Adrenal gland (tissue), 12 donors: Measurements from ENCODE around the gene EVC. TPM values are rescaled to one million over a fixed set of nuclear protein-coding genes. Genes with fewer than 3 reads are reported as not detected.

Experiments used
- DNase-seq, 7 donors: peaks; one replicate each; pipeline ENCODE4 v3.0.0-alpha.2; 2019 to 2020
- H3K27ac ChIP-seq, 5 donors: fragments of 200-600 bp; sonication (generic) in 4 of 5; 1 replicate in 3 of 5; 2 replicates in 2 of 5; pipeline versions ENCODE4 v1.5.1 to v1.8.0; 2016 to 2020; ENCODE audit warnings: mild to moderate bottlenecking in 1 of 5
- H3K27me3 ChIP-seq: fragments of 200-600 bp; 2 replicates; pipeline ENCODE4 v1.8.0; 2021
- H3K36me3 ChIP-seq, 2 donors: fragments of 200-600 bp; replicated peaks in 1 of 2; 1 replicate in 1 of 2; 2 replicates in 1 of 2; pipeline versions ENCODE4 v1.5.1 to v1.8.0; 2018 to 2022
- H3K4me1 ChIP-seq, 2 donors: fragments of 200-600 bp; replicated peaks in 1 of 2; 1 replicate in 1 of 2; 2 replicates in 1 of 2; pipeline versions ENCODE4 v1.5.1 to v1.8.0; 2018 to 2021
- H3K4me3 ChIP-seq, 4 donors: fragments of 200-600 bp; sonication (generic) in 3 of 4; one replicate each; pipeline ENCODE4 v1.5.1; 2016 to 2018
- H3K9me3 ChIP-seq, 3 donors: fragments of 200-600 bp; sonication (generic) in 1 of 3; replicated peaks in 1 of 3; 1 replicate in 2 of 3; 2 replicates in 1 of 3; pipeline versions ENCODE4 v1.5.1 to v1.8.0; 2016 to 2021
- CTCF ChIP-seq, 6 experiments: fragments of 450-650 bp in 4 of 6; fragments of 200-600 bp in 2 of 6; sonication (generic) in 1 of 6; IDR thresholded peaks; 1 replicate in 5 of 6; 2 replicates in 1 of 6; pipeline versions ENCODE4 v1.5.1 to v1.8.0; 2016 to 2021; ENCODE audit warnings: antibody characterized with exemption in 6 of 6, mild to moderate bottlenecking in 2 of 6, moderate library complexity in 1 of 6
- POLR2A ChIP-seq, 2 donors: fragments of 450-650 bp; IDR thresholded peaks; one replicate each; pipeline ENCODE4 v1.6.1; 2017; ENCODE audit warnings: antibody characterized with exemption in 2 of 2, mild to moderate bottlenecking in 2 of 2, moderate library complexity in 1 of 2
- WGBS, 4 donors: extraction: QIAGEN DNeasy Blood & Tissue Kit in 2 of 4; methylation state at CpG; one replicate each; pipeline versions ENCODE4 v1.1.5 to v1.1.7; 2013 to 2017; 5-methylcytosine and 5-hydroxymethylcytosine counted together
- intact Hi-C, 2 donors: fragments of 100-400 bp; cut with DNase I; formaldehyde crosslinking; loops; one replicate each; pipeline versions ENCODE4 v1.14.1 to v1.15.0; 2022 to 2023
- polyA plus RNA-seq, 3 donors: library from polyadenylated mRNA; stranded (reverse); fragments of 200-250 nt in 2 of 3; fragments of 350-450 nt in 1 of 3; fragmentation: Illumina TruSeq in 1 of 3; extraction: RNeasy Lipid Tissue Mini Kit (QIAGEN cat#74804) in 1 of 3; gene quantifications; one replicate each; pipeline ENCODE4 v1.2.3, GENCODE V29; 2013 to 2014
- total RNA-seq, 9 donors: library from RNA; depleted of rRNA in 4 of 9; stranded (reverse); fragments of >200 nt in 4 of 9; fragments of 120-200 nt in 1 of 9; fragmentation: NEBNext Ultra II Directional in 1 of 9; extraction: Animal tissue kit (Norgen Biotek cat#: 25700) in 1 of 9; gene quantifications; one replicate each; pipeline versions ENCODE4 v1.1.0 to v1.2.4, GENCODE V29; 2013 to 2023
- donor health status: healthy with polysubstance abuse.
- donor health status: Bipolar disorder and iron deficiency.
- donor health status: DM: yes; HTN: yes; CAD: no.
- donor health status: DM: no; HTN: no; CAD: no.
- donor health status: DM: no; HTN: no; CAD: no.
- donor health status: DM: yes; HTN: yes; CAD: no.

EVC gene
- total and polyA plus RNA-seq, 12 donors = 1.0 to 23.7 (median 10.1) TPM

- H3K27ac ChIP-seq = no peak overlapping the region
Measured at GRCh38 chr4:5730993-5731990, 20.3 kb downstream of the EVC start.

GRCh38 chr4:5732158-5732557 lies 21.2 kb downstream of the EVC start:
- no peak for TF ChIP-seq CTCF (IDR thresholded peaks at IDR 0.05)
- no peak for TF ChIP-seq POLR2A (IDR thresholded peaks at IDR 0.05)
- Histone ChIP-seq H3K4me3 (no peak overlapping the region), H3K9me3 (no peaks in the 10 kb centered on the region), H3K4me1 (no peaks in the 10 kb centered on the region), H3K27me3 (no peaks in the 10 kb centered on the region), H3K36me3 (no peaks in the 10 kb centered on the region), H3K27ac (no peak overlapping the region)
- no peak for DNase-seq
- intact Hi-C loops = no loop called here
- WGBS, 4 donors = 86 to 94% (median 91%) methylated on average over 9 to 10 of the region's 10 CpGs

More at GRCh38 chr4:5730993-5731990, 20.3 kb downstream of the EVC start:
- intact Hi-C loops = no loop called here
- 88 to 96% (median 89%) methylated on average over 14 to 30 of the region's 30 CpGs for WGBS, 4 donors
- no peak for TF ChIP-seq POLR2A (IDR thresholded peaks at IDR 0.05)
- no peak for TF ChIP-seq CTCF (IDR thresholded peaks at IDR 0.05)
- no peaks in the 10 kb centered on the region for H3K27me3 ChIP-seq
- H3K36me3 ChIP-seq = no peaks in the 10 kb centered on the region
- H3K4me1 ChIP-seq = no peaks in the 10 kb centered on the region
- no peaks in the 10 kb centered on the region for H3K9me3 ChIP-seq
- no peak for DNase-seq
- H3K4me3 ChIP-seq = no peak overlapping the region

- Histone ChIP-seq H3K4me1 (no peaks in the 10 kb centered on the region), H3K36me3 (no peaks in the 10 kb centered on the region), H3K27me3 (no peaks in the 10 kb centered on the region), H3K4me3 (no peak overlapping the region), H3K27ac (no peak overlapping the region), H3K9me3 (no peaks in the 10 kb centered on the region)
- DNase-seq = no peak
- TF ChIP-seq POLR2A (IDR thresholded peaks at IDR 0.05) = no peak
- TF ChIP-seq CTCF (IDR thresholded peaks at IDR 0.05) = no peak
- intact Hi-C loops = no loop called here
- WGBS, 4 donors = 86 to 92% (median 91%) methylated on average over 5 of the region's 5 CpGs; no CpG with 5 or more reads in 1 of the 4 donors
Measured at GRCh38 chr4:5734853-5735252, 23.9 kb downstream of the EVC start.

GRCh38 chr4:5735463-5735862 lies 24.5 kb downstream of the EVC start:
- no peaks in the 10 kb centered on the region for H3K4me1 ChIP-seq
- no peaks in the 10 kb centered on the region for H3K27me3 ChIP-seq
- no peak for DNase-seq
- WGBS, 4 donors = 88 to 91% (median 89%) methylated on average over 2 to 3 of the region's 3 CpGs
- TF ChIP-seq POLR2A (IDR thresholded peaks at IDR 0.05) (no peak), CTCF (IDR thresholded peaks at IDR 0.05) (no peak)
- intact Hi-C loops = no loop called here
- H3K27ac ChIP-seq = no peak overlapping the region
- no peaks in the 10 kb centered on the region for H3K9me3 ChIP-seq
- H3K4me3 ChIP-seq = no peak overlapping the region
- H3K36me3 ChIP-seq = no peaks in the 10 kb centered on the region
